Measurements from ENCODE around the gene CASP6. TPM values are rescaled to one million over a fixed set of nuclear protein-coding genes. Genes with fewer than 3 reads are reported as not detected.
"Not testable (repeated sequence)": the region's sequence is repeated elsewhere in the genome, so short reads cannot be mapped to it uniquely, and the experiment has no call there.

The CASP6 gene
- total RNA-seq, 1 experiment from 2014 or later = 72.9 TPM

DNA sequence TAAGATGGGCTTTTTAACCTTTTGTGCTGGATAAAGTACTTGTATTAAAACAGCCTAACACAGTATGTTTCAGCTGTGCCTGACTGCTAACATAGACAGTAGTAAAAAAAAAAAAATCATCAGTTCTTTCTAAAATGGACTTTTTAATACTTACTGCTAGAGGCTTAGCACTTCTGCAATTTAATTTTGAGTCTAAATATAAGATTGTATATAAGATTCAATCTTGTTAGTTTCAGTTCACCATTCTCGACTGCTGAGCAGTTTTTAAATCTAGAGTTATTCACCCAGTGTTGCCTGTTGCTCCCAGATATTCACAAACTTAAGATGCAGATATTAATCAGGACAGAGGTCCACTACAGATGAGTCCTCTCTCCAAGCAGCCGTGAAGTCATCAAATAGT is 19.9 kb upstream of the CASP6 start:
- in situ Hi-C loops (cut with HindIII; ENCODE audit: low sequenced_read_pairs) = no loop called here
- DNase-seq (ENCODE audit: low spot score) = no peak

GRCh38 chr4:109722357-109722756 is 19.1 kb upstream of the CASP6 start:
- in situ Hi-C loops (cut with HindIII; ENCODE audit: low sequenced_read_pairs) = no loop called here
- no peak for DNase-seq (ENCODE audit: low spot score)

- no peak for DNase-seq (ENCODE audit: low spot score)
- in situ Hi-C loops (cut with HindIII; ENCODE audit: low sequenced_read_pairs) = no loop called here
Measured at GRCh38 chr4:109721033-109721432, 17.8 kb upstream of the CASP6 start.

GRCh38 chr4:109719604-109720003 is 16.4 kb upstream of the CASP6 start:
- in situ Hi-C loops (cut with HindIII; ENCODE audit: low sequenced_read_pairs) = no loop called here
- DNase-seq (ENCODE audit: low spot score) = no peak

DNA sequence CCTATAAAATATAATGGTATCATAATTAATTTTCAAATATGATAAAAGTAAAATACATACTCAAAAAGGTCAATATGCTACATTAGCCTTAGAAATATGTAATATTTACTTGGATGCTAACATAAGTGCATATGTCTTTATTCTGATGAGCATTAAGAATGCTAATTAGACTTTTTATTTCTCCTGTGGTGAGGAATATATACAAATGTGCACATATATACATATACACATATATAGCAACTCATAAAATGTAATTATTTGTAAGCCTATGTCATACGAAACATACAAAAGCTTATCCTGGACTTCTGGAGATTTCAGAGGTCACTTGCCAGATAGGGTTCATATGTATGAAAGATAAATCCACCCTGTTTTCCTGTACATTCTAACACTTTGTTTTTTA is 15.5 kb upstream of the CASP6 start:
- DNase-seq (ENCODE audit: low spot score) = no peak
- in situ Hi-C loops (cut with HindIII; ENCODE audit: low sequenced_read_pairs) = no loop called here

- in situ Hi-C loops (cut with HindIII; ENCODE audit: low sequenced_read_pairs) = no loop called here
- DNase-seq (ENCODE audit: low spot score) = no peak
Measured at GRCh38 chr4:109713500-109713899, 10.3 kb upstream of the CASP6 start.

- no peak for DNase-seq (ENCODE audit: low spot score)
Measured at GRCh38 chr4:109708990-109709389, 5.7 kb upstream of the CASP6 start.

DNA sequence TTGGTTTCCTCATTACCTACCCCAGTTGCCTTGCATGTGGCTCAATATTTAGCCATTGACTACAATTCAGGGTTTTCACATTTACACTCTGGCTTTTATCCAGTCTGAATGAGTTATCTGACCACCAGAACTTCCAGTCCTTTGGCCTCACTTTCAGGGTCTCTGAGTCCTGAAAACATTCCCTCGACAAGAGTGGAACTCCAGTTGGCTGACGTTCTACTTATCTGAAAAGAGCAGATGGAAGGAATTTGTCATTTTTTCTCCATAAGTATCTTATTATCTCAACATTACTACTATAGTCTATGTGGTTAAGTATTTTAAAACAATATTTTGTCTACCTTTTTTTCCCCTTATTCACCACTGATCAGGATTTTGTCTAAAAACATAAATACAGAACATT is 5.2 kb upstream of the CASP6 start:
- DNase-seq (ENCODE audit: low spot score) = no peak
- in situ Hi-C loops (cut with HindIII; ENCODE audit: low sequenced_read_pairs) = no loop called here

More at GRCh38 chr4:109708990-109709389, 5.7 kb upstream of the CASP6 start:
- in situ Hi-C loops (cut with HindIII; ENCODE audit: low sequenced_read_pairs) = no loop called here

DNA sequence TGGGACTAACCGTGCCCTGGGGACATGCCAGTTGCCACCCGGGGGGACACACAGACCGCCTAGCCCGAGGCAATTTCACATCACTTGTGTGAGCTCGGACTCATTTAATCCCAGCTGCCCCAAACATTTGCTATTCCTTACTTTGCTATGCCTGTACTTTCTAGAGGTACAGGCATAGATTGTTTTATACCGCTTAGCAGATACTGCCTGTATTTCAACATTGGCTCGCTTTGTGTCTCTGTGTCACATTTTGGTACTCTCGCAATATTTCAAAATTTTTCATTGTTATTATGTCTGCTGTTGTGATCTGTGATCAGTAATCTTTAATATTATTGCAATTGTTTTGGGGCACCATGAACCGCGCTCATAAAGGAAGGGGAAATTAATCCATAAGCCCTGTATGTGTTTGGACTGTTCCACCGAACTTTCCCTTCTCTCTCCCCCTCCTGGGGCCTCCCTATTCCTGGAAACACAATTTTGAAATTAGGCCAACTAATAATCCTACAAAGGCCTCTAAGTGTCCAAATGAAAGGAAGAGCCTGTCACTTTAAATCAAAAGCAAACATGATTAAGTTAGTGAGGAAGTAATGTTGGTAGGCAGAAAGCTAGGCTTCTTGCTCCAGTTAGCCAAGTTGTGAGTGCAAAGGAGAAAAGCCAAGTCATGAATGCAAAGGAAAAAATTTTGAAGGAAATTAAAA is 568 bp upstream of the CASP6 start:
- no peak for DNase-seq (ENCODE audit: low spot score)
- in situ Hi-C loops (cut with HindIII; ENCODE audit: low sequenced_read_pairs) = no loop called here

- in situ Hi-C loops (cut with HindIII; ENCODE audit: low sequenced_read_pairs) = no loop called here
- DNase-seq (ENCODE audit: low spot score) = no peak
Measured at GRCh38 chr4:109701566-109702410, 1.5 kb downstream of the CASP6 start.

DNA sequence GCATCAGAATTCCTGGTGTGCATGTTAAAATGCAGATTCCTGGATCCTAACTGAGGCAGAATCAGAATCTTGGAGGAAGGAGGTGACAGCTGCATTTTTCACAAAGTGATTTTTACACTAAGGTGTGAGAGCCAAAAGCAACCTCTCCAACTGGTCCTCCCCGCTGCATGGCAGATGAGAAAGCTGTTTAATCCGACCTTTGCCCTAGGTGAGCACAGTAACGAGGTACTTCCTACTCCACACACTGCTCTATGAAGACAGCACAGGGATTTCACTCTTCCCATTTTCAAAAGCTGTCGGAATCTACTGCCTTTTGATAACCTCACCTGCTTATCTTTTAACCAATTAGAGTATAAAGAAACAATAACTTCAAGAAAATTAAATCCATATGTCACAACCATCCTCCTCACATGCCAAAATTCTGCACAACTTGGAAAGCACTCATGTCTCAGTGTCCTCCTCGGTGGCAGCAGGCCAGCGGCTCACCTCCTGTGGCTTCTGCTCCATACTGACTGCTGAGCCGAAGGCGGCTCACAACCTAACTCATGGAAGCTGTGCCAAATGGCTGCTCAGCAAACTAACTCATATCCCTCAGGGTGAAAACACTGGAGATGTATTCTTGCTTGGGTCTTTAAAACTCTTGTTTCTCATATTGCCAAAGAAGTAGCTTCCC is 3.6 kb downstream of the CASP6 start:
- no peak for DNase-seq (ENCODE audit: low spot score)
- in situ Hi-C loops (cut with HindIII; ENCODE audit: low sequenced_read_pairs) = no loop called here

GRCh38 chr4:109698656-109699055 is 4.6 kb downstream of the CASP6 start:
- no peak for DNase-seq (ENCODE audit: low spot score)
- in situ Hi-C loops (cut with HindIII; ENCODE audit: low sequenced_read_pairs) = no loop called here

DNA sequence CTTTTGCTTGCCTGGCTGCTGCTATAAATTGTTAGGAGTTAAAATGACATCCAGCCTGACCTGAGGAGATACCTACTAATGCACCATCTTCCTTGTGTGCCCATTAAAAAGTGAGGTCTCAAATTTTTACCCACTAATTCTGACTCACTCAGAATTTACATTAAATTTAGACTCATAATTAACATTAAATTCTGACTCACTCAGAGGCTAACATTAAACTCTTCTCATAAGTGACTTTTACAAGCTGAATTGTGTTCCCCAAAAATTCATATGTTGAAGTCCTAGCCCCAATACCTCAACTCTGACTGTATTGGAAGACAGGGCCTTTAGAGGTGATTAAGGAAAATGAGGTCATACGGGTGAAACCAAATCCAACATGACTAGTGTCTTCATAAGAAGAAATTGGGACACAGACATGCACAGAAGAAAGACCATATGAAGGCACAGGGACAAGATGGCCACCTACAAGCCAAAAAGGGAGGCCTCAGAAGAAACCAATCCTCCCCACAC is 11.8 kb downstream of the CASP6 start:
- DNase-seq (ENCODE audit: low spot score) = no peak
- in situ Hi-C loops (cut with HindIII; ENCODE audit: low sequenced_read_pairs) = no loop called here

- in situ Hi-C loops (cut with HindIII; ENCODE audit: low sequenced_read_pairs) = no loop called here
- DNase-seq (ENCODE audit: low spot score) = no peak
Measured at GRCh38 chr4:109690690-109691410, 12.4 kb downstream of the CASP6 start.

- in situ Hi-C loops (cut with HindIII; ENCODE audit: low sequenced_read_pairs) = no loop called here
- no peak for DNase-seq (ENCODE audit: low spot score)
Measured at GRCh38 chr4:109684727-109685126, 18.5 kb downstream of the CASP6 start.

DNA sequence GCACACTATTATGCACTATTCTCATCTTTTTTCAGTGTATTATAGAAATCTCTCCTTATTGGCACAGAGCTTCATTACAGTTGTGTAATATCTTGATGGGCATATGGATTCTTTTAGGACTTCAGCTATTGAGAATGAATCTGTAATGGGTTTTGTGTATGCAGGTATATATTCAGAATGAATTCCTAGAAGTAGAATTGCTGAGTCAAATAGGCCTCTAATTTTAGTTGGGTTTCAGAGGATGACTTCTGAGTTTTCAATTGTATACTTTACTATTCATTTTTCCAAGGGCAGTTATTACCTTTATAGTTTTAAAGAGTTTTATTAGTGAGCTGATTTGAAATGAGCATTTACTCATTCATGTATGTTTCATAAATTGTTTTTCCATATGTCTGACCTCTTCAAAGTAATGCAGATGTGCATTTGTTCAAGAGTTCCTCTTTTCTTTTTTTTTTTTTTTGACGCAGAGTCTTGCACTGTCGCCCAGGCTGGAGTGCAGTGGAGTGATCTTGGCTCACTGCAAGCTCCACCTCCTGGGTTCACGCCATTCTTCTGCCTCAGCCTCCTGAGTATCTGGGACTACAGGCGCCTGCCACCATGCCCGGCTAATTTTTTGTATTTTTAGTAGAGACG is 19.5 kb downstream of the CASP6 start:
- in situ Hi-C loops (cut with HindIII; ENCODE audit: low sequenced_read_pairs) = no loop called here
- DNase-seq (ENCODE audit: low spot score) = no peak

- in situ Hi-C loops (cut with HindIII; ENCODE audit: low sequenced_read_pairs) = no loop called here
- DNase-seq (ENCODE audit: low spot score) = no peak
Measured at GRCh38 chr4:109682875-109683274, 20.4 kb downstream of the CASP6 start.

DNA sequence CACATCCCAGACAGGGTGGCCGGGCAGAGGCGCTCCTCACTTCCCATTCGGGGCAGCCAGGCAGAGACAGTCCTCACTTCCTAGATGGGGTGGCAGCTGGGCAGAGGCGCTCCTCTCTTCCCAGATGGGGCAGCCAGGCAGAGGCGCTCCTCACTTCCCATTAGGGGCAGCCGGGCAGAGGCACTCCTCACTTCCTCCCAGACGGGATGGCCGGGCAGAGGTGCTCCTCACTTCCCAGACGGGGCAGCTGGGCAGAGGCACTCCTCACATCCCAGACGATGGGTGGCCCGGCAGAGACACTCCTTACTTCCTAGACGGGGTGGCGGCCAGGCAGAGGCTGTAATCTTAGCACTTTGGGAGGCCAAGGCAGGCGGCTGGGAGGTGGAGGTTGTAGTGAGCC is 24.3 kb downstream of the CASP6 start:
- DNase-seq (ENCODE audit: low spot score); in situ Hi-C loops (cut with HindIII; ENCODE audit: low sequenced_read_pairs): not testable (repeated sequence)

DNA sequence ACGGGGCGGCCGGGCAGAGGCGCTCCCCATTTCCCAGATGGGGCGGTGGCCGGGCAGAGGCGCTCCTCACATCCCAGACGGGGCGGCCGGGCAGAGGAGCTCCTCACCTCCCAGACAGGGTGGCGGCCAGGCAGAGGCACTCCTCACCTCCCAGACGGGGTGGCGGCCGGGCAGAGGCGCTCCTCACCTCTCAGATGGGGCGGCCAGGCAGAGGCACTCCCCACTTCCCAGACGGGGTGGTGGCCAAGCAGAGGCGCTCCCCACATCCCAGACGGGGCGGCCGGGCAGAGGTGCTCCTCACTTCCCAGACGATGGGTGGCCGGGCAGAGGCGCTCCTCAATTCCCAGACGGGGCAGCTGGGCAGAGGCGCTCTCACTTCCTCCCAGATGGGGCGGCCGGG is 24.8 kb downstream of the CASP6 start:
- DNase-seq (ENCODE audit: low spot score); in situ Hi-C loops (cut with HindIII; ENCODE audit: low sequenced_read_pairs): not testable (repeated sequence)

All from G401 (cell line).